GM19193 (cell line): ENCODE measurements around the gene PRPSAP2.

Experiments
- POLR2A ChIP-seq: IDR thresholded peaks from 4 replicates; pipeline ENCODE4 v1.6.1; 2011; ENCODE audit not compliant: insufficient read depth, insufficient read length; ENCODE audit errors: extremely low read depth

PRPSAP2 gene

GRCh38 chr17:18889658-18890057, 31.7 kb downstream of the PRPSAP2 start:
- no peak for TF ChIP-seq POLR2A

DNA sequence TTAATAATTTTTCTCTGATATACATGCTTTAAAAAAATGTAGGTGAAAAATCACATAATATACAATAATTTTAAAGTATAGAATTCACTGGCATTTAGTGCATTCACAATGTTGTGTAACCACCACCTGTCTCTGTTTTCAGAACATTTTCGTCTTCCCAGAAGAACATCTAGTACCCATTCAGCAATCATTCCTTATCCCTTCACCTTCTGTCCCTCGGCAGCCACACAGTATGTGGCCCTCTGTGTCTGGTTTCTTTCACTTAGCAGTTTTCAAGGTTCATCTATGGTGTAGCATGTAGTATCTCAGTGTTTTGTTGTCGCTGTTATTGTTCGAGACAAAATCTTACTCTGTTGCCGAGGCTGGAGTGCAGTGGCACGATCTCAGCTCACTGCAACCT, 33.6 kb downstream of the PRPSAP2 start:
- TF ChIP-seq POLR2A = no peak

GRCh38 chr17:18896146-18896545, 38.2 kb downstream of the PRPSAP2 start:
- no peak for TF ChIP-seq POLR2A

GRCh38 chr17:18896947-18897346, 39.0 kb downstream of the PRPSAP2 start:
- no peak for TF ChIP-seq POLR2A

DNA sequence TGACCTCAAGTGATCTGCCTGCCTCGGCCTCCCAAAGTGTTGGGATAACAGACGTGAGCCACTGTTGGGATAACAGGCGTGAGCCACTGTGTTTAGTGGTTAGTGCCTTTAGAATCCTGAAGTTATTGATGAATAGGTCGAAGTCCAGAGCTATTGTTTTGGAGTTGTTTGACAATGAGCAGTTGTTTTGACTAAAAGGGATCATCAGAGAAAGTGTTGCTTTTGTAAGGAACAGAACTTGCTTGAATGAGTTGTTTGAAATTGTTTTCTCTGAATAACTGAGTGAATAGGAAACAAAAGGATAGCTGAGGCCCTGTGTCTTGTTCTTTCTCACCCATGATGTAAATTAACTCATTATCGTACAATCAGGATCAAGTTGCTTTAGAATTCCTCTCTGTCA, 46.6 kb downstream of the PRPSAP2 start:
- TF ChIP-seq POLR2A = no peak

DNA sequence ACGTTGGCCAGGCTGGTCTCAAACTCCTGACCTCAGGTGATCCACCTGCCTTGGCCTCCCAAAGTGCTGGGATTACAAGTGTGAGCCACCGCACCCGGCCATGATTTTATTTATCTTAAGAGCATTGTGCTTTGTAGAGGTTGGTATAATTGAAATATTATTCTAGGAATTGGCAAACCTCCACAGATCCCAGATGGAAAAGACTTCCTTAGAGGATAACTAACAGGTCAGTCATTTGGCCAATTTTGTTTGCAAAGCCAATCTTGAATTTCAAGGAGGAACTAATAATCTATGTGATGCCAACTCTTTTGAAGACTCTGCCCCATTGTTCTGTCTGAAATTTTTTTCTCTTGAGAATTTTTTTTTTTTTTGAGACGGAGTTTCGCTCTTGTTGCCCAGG, 47.3 kb downstream of the PRPSAP2 start:
- TF ChIP-seq POLR2A = no peak

DNA sequence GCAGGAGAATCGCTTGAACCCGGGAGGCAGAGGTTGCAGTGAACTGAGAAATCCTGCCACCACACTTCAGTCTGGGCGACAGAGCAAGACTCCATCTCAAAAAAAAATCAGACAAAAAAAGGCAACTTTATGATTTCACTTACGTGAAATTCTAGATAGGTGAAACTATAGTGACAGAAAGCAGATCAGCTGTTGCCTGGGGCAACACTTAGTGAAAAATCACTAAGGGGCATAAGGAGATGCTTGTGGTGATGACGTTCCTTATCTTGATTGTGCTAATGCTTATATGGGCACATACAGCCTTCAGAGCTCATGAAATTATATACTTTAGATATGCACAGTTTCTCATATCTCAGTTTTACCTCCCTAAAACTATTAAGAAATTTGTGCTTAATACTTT, 52.4 kb downstream of the PRPSAP2 start:
- no peak for TF ChIP-seq POLR2A

GRCh38 chr17:18910881-18911280, 53.0 kb downstream of the PRPSAP2 start:
- TF ChIP-seq POLR2A = no peak

DNA sequence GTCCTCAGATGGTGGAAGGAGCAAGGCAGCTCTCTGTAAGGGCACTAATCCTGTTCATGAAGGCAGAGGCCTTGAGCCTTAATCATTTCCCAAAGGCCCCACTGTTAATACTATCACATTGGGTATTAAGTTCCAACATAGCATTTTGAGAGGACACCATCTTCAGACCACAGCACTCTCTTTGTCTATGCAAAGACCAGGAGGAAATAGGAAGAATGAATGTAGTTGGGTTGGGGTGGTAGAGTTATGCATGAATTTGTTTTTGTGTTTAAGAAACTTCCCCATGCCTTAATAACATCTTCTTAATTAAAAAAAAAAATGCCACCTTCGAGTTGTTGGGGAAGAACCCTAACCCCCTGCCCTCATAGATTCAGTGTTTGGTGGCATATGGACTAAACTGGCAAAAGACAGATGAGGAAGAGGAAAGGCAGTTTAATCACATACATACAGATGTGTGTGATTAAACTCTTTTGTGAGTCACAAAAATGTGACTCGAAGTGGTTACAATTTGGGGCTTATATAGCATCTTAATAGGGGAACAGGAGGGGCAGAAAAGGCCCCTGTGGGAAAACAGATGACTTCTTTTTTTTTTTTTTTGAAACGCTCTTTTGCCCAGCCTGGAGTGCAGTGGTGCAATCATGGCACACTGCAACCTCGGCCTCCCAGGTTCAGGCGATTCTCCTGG, 59.0 kb downstream of the PRPSAP2 start:
- TF ChIP-seq POLR2A = no peak

GRCh38 chr17:18917506-18918032, 59.6 kb downstream of the PRPSAP2 start:
- TF ChIP-seq POLR2A = no peak

DNA sequence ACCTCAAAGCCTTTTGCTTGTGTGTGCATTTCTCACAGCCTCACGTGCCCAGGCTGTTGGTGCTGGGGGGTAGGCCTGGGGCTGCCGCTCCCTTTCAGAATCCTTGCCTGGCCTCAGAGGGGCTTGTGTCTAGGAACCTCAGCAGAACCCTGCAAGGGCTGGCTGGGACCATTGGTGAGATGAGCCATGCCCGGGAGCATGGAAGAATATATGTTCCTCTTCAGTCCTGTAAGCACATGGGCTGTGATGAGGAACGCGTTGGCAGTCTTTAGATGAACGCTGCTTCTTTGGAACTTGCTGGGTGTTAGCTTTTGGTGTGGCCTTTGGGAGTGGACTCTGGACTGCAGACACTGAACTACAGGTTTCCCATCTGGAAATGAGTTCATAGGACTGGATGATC, 62.0 kb downstream of the PRPSAP2 start:
- no peak for TF ChIP-seq POLR2A

- TF ChIP-seq POLR2A = peak; percentile 51
These were observed 63.0 kb downstream of the PRPSAP2 start for GRCh38 chr17:18920911-18921441.

DNA sequence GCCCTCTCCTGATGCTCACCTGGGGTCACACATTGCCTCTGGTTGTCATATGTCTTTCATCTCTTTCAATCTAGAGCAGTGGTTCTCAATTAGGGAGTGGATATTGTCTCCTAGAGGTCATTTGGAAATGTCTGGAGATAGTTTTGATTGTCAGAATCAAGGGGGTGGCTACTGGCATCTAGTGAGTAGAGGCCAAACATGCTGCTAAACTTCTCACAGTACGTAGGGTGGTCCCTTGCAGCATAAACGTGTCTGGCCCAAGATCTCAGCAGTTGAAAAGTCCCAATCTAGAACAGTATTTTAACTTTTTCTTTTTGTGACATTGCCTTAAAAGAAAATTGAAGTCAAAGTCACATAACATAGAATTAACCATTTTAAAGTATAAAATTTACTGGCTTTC, 63.6 kb downstream of the PRPSAP2 start:
- TF ChIP-seq POLR2A = no peak

GRCh38 chr17:18921912-18922451, 64.1 kb downstream of the PRPSAP2 start:
- no peak for TF ChIP-seq POLR2A

GRCh38 chr17:18925187-18925586, 67.3 kb downstream of the PRPSAP2 start:
- TF ChIP-seq POLR2A = no peak

GRCh38 chr17:18928628-18929125, 70.7 kb downstream of the PRPSAP2 start:
- TF ChIP-seq POLR2A = no peak
